Measurements from ENCODE around the gene UBA1. TPM values are rescaled to one million over a fixed set of nuclear protein-coding genes. Genes with fewer than 3 reads are reported as not detected.
A peak's percentile ranks its signal among the peaks of the same experiment; 100 is the strongest.

UBA1 gene
- total RNA-seq, 1 donor from 2014 or later = 79.8 TPM

DNA sequence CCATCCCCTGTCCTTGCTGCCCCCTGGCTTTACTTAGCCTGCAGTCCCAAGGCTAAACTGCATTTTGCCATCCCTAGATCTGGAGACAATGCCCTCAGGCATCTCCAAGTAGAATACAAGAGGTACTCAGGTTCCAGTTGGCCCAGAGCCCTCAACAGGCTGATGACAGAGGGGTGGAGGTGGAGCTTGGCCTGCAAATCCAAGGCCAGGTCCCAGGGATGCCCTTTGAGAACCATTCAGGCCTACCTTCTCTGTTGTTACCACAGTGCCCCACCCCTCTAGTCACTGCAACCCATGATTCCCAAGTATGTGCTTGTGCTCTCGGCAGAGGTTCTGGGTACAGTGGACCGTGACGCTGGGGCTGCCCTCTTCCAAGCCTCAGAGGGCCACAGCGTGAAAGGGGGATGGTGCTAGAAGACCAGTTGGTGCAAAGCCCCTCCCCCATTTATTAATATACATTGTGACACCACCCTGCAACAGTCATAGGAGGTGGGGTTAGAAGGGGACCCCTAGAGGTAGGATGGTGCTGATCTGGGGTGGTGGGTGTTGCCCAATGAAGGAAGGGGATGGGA, 6.4 kb upstream of the UBA1 start:
- DNase-seq (ENCODE audit: low read depth in 2 of 2) = no peak

DNA sequence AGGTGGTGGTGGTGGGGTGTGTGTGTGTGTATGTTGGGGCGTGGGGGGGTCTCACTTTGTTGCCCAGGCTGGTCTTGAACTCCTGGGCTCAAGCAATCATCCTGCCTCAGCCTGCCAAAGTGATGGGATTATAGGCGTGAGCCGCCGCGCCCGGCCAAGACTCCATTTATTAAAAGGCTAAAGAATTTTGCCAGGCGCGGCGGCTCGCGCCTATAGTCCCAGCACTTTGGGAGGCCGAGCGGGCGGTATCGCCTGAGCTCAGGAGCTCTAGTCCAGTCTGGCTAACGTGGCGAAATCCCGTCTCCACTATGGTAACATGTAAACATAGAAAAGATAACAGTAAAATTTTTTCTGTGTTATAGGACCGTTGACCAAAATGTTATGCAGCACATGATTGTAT, 3.7 kb upstream of the UBA1 start:
- DNase-seq (ENCODE audit: low read depth in 2 of 2) = no peak

DNA sequence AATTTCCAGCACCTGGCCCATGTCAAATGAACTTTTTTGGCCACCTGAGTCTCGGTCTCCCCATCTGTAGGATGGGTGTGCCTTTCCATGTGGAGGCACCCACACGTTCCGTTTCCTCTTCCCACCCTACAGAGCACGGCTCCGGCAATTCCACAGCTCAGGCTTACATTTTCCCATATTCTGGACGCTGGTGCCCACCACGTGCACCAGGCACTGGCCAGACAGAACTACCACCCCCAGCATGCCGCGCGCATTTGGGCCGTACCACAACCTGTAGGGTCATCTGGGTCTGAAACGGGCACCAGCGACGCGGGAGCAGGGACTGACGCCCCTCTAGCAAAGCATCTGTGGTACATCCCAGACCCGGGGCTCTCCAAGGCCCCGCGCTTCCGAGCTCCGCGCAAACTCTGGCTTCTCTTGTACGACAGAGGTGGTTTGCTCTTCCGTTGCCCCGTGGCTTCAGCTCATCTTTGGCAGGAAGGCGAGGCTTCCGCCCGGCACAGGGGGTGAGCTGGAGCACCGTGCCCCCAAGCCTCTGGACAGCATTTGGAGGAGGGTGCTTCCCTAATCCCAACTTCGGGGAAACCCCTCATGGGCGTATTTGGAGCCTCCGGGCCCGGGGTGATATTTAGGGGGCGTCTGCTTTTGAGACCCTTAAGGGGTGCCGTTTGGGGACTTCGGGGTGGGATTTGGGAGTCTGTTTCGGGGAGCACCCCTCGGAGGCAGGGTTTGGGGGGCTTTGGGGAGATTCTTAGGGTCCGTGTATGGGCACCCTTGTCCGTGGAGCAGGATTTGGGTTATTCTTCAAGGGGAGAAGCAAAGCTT, 3.0 kb upstream of the UBA1 start:
- peak; percentile 94 to 95 for DNase-seq (ENCODE audit: low read depth in 2 of 2)

DNA sequence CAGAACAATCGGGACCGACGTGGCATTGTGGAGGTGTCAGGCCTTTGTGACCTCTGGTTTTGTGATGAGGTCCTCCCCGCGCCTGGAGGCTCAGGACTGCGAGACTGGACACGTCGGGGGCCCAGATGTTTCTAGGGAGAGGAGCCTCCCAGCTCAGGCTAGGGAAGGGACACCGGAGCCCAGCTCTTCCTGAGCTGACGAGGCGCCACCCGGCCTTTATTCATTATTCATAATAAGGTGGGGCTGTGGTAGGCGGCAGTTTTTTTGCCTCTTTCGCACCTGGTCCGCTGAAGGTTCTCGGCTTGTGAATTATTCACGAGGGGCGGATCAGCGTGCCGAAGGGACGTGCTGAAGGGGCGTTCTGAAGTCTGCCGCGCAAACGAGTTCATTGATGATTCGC, 2.3 kb upstream of the UBA1 start:
- peak in 1 of 2 donors; percentile 14 for DNase-seq (ENCODE audit: low read depth in 2 of 2)

DNA sequence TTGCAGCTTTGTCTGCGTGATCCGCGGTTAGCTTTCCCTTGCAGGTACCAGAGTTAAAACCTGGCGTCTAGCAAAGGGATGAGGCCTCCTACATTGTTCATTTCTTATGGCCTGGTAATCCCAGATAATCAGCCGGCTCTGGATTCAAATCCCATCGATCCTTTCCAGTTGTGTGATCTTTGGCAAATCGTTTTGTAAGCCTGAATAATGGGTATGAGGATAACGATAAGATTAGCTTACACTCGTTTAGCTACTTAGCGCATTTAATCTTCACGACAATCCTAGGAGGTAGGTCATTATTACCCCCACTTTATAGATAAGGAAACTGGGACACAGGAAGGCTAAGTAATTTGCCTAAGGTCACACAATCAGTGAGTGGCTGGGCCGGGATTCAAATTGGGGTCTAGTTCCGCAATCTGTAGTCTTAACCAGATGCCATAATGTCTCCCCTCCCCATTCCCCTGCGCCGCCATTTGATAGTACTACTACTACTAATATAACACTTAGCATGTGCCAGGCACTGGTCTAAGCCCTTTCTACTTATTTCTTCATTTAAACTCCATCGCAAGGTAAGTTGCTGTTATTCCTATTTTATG, 1.7 kb upstream of the UBA1 start:
- DNase-seq (ENCODE audit: low read depth in 2 of 2) = no peak

DNA sequence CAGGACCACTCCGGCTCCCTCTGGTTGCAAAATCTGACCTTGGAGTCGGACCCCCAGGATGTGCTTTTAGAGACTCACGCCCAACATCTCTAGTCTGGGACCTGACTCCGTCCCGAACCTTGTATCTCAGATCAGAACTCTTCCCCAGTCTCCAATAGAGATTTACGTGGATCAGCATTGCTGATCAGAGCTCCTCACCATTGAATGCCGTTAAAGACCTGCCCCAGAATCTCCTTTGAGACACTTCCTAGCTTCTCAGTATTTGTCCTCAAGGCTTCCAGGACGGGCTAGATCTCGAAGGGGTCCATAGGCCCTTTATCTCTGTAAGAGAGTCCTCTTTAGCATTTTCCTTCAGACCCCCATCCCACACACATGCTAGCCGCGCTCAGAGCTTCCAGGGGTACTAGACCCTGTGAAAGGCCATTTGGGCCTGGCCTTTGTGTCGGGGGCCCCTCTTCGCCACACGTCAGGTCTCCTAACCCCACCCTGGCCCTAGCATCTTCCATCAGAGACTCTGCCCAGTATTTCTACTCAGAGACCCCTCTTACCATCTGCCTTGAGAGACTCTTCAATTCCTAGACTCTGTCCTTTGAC, 662 bp downstream of the UBA1 start:
- DNase-seq (ENCODE audit: low read depth in 2 of 2) = peak in 1 of 2 donors; percentile 28

DNA sequence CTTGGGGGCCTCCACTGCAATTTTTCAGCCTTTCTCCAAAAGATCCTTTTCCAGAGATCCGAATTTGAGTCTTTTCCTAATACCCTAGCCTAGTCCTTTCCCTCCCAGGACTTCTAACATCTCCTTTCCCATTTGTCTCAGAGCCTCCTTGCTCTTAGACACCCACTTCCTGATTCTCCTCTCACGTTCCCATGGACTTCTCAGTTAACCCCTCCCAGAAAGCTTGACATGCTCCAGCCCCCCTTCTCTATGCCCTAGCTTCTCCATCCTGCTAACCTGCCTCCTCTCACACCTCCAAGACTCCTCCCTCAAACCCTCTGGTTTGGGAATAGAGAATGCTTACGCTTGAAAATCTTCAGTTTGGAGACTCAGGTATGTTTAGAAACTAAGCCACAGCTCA, 2.5 kb downstream of the UBA1 start:
- DNase-seq (ENCODE audit: low read depth in 2 of 2) = no peak

DNA sequence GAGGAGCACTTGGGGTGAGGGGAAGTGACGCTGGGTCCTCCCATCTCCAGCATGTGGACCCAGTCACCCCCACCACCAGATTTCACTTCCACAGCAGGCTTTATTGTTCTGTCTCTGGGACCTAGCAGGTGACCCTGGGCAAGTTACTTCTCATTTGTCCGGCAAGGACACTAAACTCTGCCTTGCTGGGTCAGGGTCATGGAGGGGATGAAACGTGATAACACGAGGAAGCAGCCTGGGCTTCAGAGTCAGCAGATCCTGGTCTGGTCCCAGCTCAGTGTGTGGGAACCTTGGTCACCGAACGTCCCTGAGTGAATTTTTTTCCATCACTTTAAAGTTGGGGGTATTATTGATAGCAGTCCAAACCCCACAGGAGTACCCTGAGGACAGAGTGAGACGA, 3.9 kb downstream of the UBA1 start:
- no peak for DNase-seq (ENCODE audit: low read depth in 2 of 2)

DNA sequence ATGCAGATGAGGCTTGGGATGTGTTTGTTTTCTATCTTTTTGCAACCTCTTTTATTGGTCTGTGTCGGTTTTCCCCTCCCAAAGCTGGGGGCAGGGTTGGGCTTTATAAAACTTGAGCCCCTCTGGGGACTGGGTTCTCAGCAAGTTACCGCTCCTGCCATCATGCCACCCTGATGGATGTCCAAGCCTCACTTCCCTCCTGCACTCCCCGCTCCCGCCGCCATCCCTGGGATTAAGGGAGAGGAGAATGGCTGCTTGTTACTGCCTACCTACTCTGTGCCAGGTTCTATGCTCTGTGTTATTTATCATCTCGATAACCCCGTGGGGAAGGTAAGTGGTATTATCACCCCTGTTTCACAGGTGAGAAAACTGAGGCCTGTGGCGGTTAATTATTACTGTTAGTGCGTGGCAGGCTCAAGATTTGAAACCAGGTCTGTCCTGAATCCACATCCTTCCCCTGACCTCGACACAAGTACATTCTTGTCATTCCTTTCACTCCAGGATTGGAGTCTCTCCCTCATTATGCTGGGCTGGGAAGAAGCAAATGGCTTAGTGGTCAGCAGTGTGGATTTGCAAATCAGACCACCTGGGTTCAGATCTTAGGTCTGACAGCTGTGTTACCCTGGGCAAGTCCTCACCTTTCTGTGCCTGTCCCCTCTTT, 4.5 kb downstream of the UBA1 start:
- DNase-seq (ENCODE audit: low read depth in 2 of 2) = no peak

DNA sequence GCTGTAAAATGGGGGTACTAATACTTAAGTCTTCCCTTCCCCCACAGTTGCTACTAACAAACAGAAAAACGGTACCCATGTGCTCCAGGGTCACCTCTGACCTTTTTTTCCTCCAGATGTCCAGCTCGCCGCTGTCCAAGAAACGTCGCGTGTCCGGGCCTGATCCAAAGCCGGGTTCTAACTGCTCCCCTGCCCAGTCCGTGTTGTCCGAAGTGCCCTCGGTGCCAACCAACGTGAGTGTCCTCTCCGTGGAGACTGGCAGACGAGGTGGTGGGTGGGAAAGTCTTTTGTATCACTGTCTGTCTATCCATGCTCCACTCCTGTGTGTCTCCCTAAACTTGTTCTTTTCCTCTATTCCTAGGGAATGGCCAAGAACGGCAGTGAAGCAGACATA, 5.1 kb downstream of the UBA1 start:
- DNase-seq (ENCODE audit: low read depth in 2 of 2) = no peak

DNA sequence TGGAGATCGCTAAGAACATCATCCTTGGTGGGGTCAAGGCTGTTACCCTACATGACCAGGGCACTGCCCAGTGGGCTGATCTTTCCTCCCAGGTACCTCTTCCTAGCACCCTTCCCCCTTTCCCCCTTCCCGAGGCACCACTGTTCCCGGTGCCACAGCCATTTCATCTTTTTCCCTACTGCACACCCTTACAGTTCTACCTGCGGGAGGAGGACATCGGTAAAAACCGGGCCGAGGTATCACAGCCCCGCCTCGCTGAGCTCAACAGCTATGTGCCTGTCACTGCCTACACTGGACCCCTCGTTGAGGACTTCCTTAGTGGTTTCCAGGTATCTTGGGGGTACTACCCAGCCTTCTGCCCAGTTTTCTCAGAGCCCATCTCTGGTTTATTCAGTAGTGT, 5.7 kb downstream of the UBA1 start:
- no peak for DNase-seq (ENCODE audit: low read depth in 2 of 2)

DNA sequence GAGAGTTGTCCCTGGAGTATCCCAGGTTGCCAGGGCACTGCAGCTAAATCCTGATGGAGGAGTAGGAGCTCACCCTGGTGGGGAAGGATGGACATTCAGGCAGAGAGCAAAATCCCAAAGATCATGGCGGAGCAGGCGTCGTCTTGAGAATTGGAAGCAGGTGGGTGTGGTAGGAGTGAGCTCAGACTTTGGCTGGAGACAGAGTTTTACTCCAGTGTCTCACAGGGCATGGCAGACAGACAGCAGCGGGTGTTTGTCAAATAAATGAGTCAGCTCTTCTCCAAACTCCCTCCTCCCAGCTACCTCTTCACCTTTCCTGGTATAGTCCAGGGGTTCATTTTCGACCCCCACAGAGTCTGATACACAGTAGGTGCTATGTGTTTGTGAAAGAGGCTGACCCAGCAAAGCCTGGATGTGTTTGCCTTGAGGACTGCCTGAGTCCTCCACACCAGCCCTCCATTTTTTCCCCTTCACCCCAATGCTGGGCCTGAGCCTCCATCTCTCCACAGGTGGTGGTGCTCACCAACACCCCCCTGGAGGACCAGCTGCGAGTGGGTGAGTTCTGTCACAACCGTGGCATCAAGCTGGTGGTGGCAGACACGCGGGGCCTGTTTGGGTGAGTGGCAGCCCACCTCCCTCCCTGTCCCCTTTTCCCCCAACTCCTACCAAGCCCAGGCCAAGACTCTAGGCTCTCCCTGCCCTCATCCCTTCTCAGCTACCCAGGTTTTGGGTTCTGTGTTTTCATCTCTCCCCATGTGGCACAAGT, 6.9 kb downstream of the UBA1 start:
- DNase-seq (ENCODE audit: low read depth in 2 of 2) = peak in 1 of 2 donors; percentile 27

DNA sequence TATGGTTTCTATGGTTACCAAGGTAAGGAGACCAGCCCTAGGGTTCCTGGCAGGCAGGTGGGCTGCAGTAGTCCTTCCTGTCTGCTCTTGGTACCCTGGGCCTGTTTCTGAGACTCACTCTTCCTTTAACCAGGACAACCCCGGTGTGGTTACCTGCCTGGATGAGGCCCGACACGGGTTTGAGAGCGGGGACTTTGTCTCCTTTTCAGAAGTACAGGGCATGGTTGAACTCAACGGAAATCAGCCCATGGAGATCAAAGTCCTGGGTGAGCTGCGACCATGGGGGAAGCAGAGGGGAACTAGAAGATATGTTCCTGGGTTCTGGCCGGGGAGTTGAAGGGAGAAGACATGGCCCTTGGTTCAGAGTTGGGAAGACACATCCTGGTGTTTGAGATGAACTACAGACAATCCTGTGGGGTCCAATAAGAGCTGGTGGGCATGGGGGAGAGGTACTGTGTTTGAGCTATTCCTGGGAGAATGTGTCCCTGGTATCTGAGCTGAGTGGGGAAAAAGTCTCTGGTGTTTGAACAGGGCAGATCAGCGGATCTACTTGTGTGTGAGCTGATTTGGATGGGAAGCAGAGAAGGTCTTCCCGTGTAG, 7.8 kb downstream of the UBA1 start:
- no peak for DNase-seq (ENCODE audit: low read depth in 2 of 2)

DNA sequence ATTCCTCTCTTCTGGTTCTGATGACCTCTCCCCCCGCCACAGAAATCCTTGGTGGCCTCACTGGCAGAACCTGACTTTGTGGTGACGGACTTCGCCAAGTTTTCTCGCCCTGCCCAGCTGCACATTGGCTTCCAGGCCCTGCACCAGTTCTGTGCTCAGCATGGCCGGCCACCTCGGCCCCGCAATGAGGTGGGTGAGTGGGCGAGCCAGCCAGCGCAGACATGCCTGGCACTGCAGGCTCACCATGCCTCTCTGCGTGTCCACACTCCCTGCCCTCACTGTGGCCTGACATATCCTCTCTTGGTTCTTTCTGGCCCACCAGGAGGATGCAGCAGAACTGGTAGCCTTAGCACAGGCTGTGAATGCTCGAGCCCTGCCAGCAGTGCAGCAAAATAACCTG, 8.7 kb downstream of the UBA1 start:
- DNase-seq (ENCODE audit: low read depth in 2 of 2) = no peak

DNA sequence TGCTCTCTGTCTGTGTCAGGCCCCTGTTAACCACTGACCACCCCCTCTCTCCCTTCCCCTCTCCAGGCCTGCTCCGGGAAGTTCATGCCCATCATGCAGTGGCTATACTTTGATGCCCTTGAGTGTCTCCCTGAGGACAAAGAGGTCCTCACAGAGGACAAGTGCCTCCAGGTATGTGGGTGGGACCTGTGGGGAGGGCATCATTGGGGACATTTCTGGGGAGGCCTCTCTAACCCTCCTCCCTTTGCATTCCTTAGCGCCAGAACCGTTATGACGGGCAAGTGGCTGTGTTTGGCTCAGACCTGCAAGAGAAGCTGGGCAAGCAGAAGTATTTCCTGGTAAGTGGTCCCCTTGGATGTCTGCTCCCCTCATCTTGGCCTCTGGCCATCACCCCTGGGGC, 9.2 kb downstream of the UBA1 start:
- DNase-seq (ENCODE audit: low read depth in 2 of 2) = no peak

DNA sequence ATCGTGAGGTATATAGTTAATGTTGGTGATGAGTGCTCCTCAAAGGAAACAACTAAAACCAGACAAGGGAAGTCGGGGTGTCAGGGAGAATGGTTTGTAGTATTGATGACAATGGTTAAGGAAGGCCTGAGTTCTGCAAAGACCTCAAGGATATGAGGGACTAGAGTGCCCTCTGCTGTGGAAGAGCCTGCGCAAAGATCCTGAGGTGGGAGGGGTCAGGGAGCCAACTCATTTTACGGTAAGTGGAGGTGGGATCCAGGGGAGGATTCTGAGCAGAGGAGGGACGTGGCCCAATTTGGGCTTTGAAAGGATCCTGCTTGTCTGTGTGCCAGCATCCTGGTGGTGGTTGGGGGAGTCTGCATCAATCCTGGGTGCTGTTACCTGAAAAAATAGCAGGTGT, 11.3 kb downstream of the UBA1 start:
- DNase-seq (ENCODE audit: low read depth in 2 of 2) = no peak

DNA sequence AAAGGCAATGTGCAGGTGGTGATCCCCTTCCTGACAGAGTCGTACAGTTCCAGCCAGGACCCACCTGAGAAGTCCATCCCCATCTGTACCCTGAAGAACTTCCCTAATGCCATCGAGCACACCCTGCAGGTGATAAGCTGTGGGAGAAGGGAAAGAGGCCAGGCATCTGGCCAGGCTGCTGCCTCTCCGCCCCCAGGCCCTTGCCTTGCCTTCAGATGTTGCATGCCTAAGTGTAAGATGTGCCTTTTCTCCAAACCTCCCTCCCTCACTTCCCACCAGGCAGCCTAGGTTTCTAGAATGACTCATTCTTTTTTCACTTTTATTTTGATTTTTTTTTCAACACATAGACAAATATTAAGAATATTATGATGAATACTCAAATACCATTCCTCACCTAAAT, 12.7 kb downstream of the UBA1 start:
- DNase-seq (ENCODE audit: low read depth in 2 of 2) = no peak

DNA sequence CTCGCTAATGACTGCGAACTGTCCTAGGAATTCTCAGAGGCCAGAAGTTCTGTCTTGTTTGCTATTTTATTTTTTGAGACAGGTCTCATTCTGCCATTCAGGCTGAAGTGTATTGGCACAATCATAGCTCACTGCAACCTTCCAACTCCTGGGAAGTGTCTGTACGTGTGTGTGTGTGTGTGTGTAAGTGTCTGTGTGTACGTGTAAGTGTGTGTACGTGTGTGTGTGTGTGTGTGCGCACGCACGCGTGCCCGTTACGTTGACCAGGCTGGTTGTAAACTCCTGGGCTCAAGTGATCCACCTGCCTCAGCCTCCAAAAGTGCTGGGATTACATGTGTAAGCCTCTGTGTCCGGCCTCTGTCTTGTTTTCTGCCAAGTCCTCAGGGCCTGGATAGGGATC, 14.5 kb downstream of the UBA1 start:
- no peak for DNase-seq (ENCODE audit: low read depth in 2 of 2)

DNA sequence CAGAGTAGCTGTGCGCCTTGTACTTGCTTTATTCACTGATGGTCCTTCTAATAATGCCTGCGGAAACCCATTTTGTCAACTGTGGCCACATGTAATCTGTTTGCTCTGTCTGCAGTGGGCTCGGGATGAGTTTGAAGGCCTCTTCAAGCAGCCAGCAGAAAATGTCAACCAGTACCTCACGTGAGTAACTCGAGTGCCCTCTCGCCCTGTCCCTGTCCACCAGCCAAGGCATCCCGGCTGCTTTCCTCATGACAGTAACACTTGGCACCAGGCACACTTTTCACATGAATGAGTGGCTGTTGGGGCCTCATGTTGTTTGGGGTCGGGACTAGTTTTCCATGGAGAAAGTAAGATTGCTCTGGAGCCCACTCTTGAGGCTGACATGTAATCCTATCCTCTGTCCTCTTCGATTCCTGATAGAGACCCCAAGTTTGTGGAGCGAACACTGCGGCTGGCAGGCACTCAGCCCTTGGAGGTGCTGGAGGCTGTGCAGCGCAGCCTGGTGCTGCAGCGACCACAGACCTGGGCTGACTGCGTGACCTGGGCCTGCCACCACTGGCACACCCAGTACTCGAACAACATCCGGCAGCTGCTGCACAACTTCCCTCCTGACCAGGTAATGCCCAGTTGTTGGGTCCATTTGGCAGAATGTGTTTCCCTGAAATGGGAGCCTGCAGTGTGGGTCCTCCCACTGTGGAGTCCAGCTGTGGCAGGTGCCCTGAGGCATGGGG, 16.0 kb downstream of the UBA1 start:
- no peak for DNase-seq (ENCODE audit: low read depth in 2 of 2)
